Endothelial cell of umbilical vein (primary cell): Measurements from ENCODE around the gene ATAD5. TPM values are rescaled to one million over a fixed set of nuclear protein-coding genes. Genes with fewer than 3 reads are reported as not detected.

Source experiments
- BruUV-seq: library from RNA; stranded (reverse); fragments of 400-500 nt; replicated peaks from 2 replicates; lab custom pipeline; 2021; lab: Mats Ljungman, UMichigan
- CTCF ChIA-PET: fragments of 300-600, 350-600 bp; sonication (Branson Sonifier 250); formaldehyde crosslinking; loops from one replicate; lab custom pipeline; 2021; ENCODE audit warnings: antibody characterized with exemption, inconsistent platforms; lab: Charles Lee
- POLR2A ChIA-PET: fragments of 300-600, 350-600 bp; sonication (Branson Sonifier 250); formaldehyde crosslinking; loops from one replicate; lab custom pipeline; 2021; ENCODE audit warnings: antibody characterized with exemption, inconsistent platforms; lab: Charles Lee
- DNase-seq: peaks from one replicate; pipeline ENCODE4 v3.0.0-alpha.2; 2011; ENCODE audit warnings: low read depth, low spot score
- FAIRE-seq: peaks from 2 replicates; lab custom pipeline; 2011; peaks lifted over from hg19 to GRCh38; lab: Jason Lieb, UNC
- H2AFZ ChIP-seq: 2 replicates; pipeline ENCODE4 v1.6.0; 2012; ENCODE audit warnings: low read depth, low read length, control low read depth, inconsistent platforms
- H3K27ac ChIP-seq: 2 replicates; pipeline ENCODE4 v1.5.1; 2011; ENCODE audit warnings: low read depth, mild to moderate bottlenecking, control low read depth, low read length, moderate library complexity; ENCODE audit not compliant: insufficient read depth
- H3K27me3 ChIP-seq, 2 experiments: 2 replicates each; pipeline versions ENCODE4 v1.6.0 to v1.6.1; 2011; ENCODE audit warnings: low read length in 2 of 2, mixed read lengths in 1 of 2; ENCODE audit not compliant: control insufficient read depth in 2 of 2, insufficient read depth in 2 of 2
- H3K36me3 ChIP-seq, 2 experiments: 2 replicates in 1 of 2; 3 replicates in 1 of 2; pipeline ENCODE4 v1.5.1; 2011; ENCODE audit warnings: low read length in 2 of 2, mild to moderate bottlenecking in 1 of 2, moderate library complexity in 1 of 2; ENCODE audit not compliant: control insufficient read depth in 2 of 2, insufficient read depth in 2 of 2; ENCODE audit errors: extremely low read depth in 1 of 2
- H3K4me1 ChIP-seq: 3 replicates; pipeline ENCODE4 v1.5.1; 2011; ENCODE audit warnings: mild to moderate bottlenecking, low read length; ENCODE audit not compliant: control insufficient read depth, insufficient read depth; ENCODE audit errors: extremely low read depth
- H3K4me2 ChIP-seq: 2 replicates; pipeline ENCODE4 v1.6.1; 2011; ENCODE audit warnings: low read length, control low read depth, mixed read lengths; ENCODE audit not compliant: insufficient read depth
- H3K4me3 ChIP-seq, 3 experiments: fragments of 200-600 bp in 1 of 3; sonication (generic), shearing (Covaris generic) in 1 of 3; replicated peaks in 1 of 3; 2 replicates each; pipeline ENCODE4 v1.5.1; 2011 to 2016; ENCODE audit warnings: control low read depth in 3 of 3, low read length in 3 of 3, mild to moderate bottlenecking in 2 of 3, inconsistent platforms in 1 of 3, low read depth in 1 of 3, moderate library complexity in 1 of 3; ENCODE audit not compliant: insufficient read depth in 1 of 3
- H3K79me2 ChIP-seq: 2 replicates; pipeline ENCODE4 v1.6.0; 2012; ENCODE audit warnings: low read length, inconsistent platforms; ENCODE audit not compliant: control insufficient read depth, insufficient read depth
- H3K9ac ChIP-seq: replicated peaks from 2 replicates; pipeline ENCODE3; 2011; ENCODE audit warnings: low read length, control low read depth; ENCODE audit not compliant: insufficient read depth; ENCODE audit errors: extremely low read depth
- H3K9me1 ChIP-seq: replicated peaks from 3 replicates; pipeline ENCODE4 v1.6.0; 2011; ENCODE audit warnings: mild to moderate bottlenecking, low read length; ENCODE audit not compliant: control insufficient read depth, insufficient read depth; ENCODE audit errors: extremely low read depth
- H3K9me3 ChIP-seq: replicated peaks from 2 replicates; pipeline ENCODE4 v1.5.1; 2012; ENCODE audit warnings: low read length, inconsistent platforms; ENCODE audit not compliant: control insufficient read depth, insufficient read depth
- H4K20me1 ChIP-seq: replicated peaks from 2 replicates; pipeline ENCODE3; 2011; ENCODE audit warnings: mild to moderate bottlenecking, low read length; ENCODE audit not compliant: control insufficient read depth, insufficient read depth; ENCODE audit errors: extremely low read depth
- CTCF ChIP-seq, 2 donors: IDR thresholded peaks; 1 replicate in 1 of 2; 2 replicates in 1 of 2; pipeline ENCODE4 v1.5.1; 2011; ENCODE audit warnings: low read length in 2 of 2, mild to moderate bottlenecking in 2 of 2, moderate library complexity in 2 of 2, control low read depth in 1 of 2, inconsistent platforms in 1 of 2, low read depth in 1 of 2; ENCODE audit not compliant: insufficient read depth in 1 of 2; ENCODE audit errors: extremely low read depth in 1 of 2
- EZH2 ChIP-seq: IDR thresholded peaks from 2 replicates; pipeline ENCODE4 v1.6.1; 2012; ENCODE audit warnings: borderline replicate concordance, low read depth, mild to moderate bottlenecking, moderate library complexity, low read length, inconsistent platforms; ENCODE audit not compliant: severe bottlenecking
- FOS ChIP-seq: IDR thresholded peaks from 2 replicates; pipeline ENCODE4 v1.6.1; 2011; ENCODE audit warnings: mild to moderate bottlenecking, low read length, moderate library complexity, borderline replicate concordance; ENCODE audit not compliant: insufficient read depth
- GATA2 ChIP-seq: IDR thresholded peaks from 2 replicates; pipeline ENCODE4 v1.7.0; 2011; ENCODE audit warnings: low read depth, mild to moderate bottlenecking, moderate library complexity, mixed read lengths, low read length; ENCODE audit not compliant: insufficient read length, insufficient read depth
- JUN ChIP-seq: IDR thresholded peaks from 2 replicates; pipeline ENCODE4 v1.6.1; 2011; ENCODE audit warnings: borderline replicate concordance, low read depth; ENCODE audit not compliant: insufficient read length, insufficient read depth
- MYC ChIP-seq: IDR thresholded peaks from one replicate; pipeline ENCODE4 v1.6.1; 2011; ENCODE audit warnings: mild to moderate bottlenecking, low read depth, low read length
- POLR2A ChIP-seq: IDR thresholded peaks from 2 replicates; pipeline ENCODE4 v1.6.1; 2012; ENCODE audit warnings: low read depth, mild to moderate bottlenecking, control low read depth, low read length
- POLR2AphosphoS5 ChIP-seq: IDR thresholded peaks from 2 replicates; pipeline ENCODE4 v1.6.1; 2012; ENCODE audit warnings: low read depth, mild to moderate bottlenecking, control low read depth, low read length, moderate library complexity; ENCODE audit not compliant: insufficient read depth
- dilution Hi-C: fragments of 300-500 bp; cut with MboI; formaldehyde crosslinking; loops from one replicate; pipeline ENCODE4 v1.15.0; 2019; ENCODE audit warnings: low sequenced_read_pairs; ENCODE audit not compliant: extremely low pct_ligation_motif_present
- intact Hi-C: fragments of 100-400 bp; cut with micrococcal nuclease; formaldehyde crosslinking; loops from one replicate; pipeline ENCODE4 v1.10.0; 2022
- polyA plus RNA-seq, 4 experiments: library from polyadenylated mRNA; depleted of rRNA in 3 of 4; stranded (reverse) in 3 of 4; unstranded in 1 of 4; fragments of >200 nt; gene quantifications; 2 replicates each; pipeline versions ENCODE4 v1.2.1 to v1.2.3, GENCODE V29; 2011 to 2012; ENCODE audit warnings: missing spikeins in 1 of 4
- total RNA-seq: library from RNA; stranded (reverse); gene quantifications from 2 replicates; pipeline ENCODE4 v1.2.3, GENCODE V29; 2021
- TF ChIP-seq, protein P1 (sequence below): IDR thresholded peaks from 2 replicates; pipeline ENCODE4 v1.6.1; 2011; ENCODE audit not compliant: insufficient read depth, insufficient read length

ATAD5 gene
- total and polyA plus RNA-seq, 2 donors (not counting 3 experiments of a cell fraction or from before 2014, with no cell fraction given), result 0.80 to 9.4 TPM

DNA sequence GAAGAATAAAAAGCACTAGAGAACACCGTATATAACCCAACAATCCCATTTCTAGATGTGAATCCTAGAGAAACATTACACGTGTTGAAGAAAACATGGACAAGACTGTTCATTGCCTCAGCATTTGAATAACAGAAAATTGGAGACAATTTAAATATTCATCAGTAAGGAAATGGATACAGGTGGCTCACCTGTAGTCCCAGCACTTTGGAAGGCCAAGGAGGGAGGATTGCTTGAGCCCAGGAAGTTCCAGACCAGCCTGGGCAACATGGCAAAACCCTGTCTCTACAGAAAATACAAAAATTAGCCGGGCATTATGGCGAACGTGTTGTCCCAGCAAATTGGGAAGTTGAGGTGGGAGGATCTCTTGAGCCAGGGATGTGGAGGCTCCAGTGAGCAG lies 2.7 kb upstream of the ATAD5 start:
- intact Hi-C loops (no loop called here), dilution Hi-C loops (no loop called here)
- TF ChIP-seq POLR2AphosphoS5, result no peak
- TF ChIP-seq POLR2A, result no peak
- TF ChIP-seq, protein P1, sequence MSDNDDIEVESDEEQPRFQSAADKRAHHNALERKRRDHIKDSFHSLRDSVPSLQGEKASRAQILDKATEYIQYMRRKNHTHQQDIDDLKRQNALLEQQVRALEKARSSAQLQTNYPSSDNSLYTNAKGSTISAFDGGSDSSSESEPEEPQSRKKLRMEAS, result no peak
- TF ChIP-seq EZH2, result no peak
- TF ChIP-seq MYC, result no peak
- TF ChIP-seq GATA2, result no peak
- no peak for TF ChIP-seq FOS
- Histone ChIP-seq H3K79me2 (peaks cover 21% of the 10 kb centered on the region), H3K36me3 (no peaks in the 10 kb centered on the region), H3K4me3 (no peak overlapping the region), H3K4me2 (no peak overlapping the region), H3K27me3 (no peaks in the 10 kb centered on the region), H3K9me3 (no peaks in the 10 kb centered on the region), H2AFZ (no peak overlapping the region), H3K4me1 (peaks cover 18% of the 10 kb centered on the region), H3K9ac (no peak overlapping the region), H4K20me1 (no peaks in the 10 kb centered on the region), H3K27ac (no peak overlapping the region), H3K9me1 (no peaks in the 10 kb centered on the region)
- POLR2A ChIA-PET, result no interaction called here
- DNase-seq (no peak), FAIRE-seq (no peak)
- CTCF ChIA-PET, result no interaction called here
- BruUV-seq, result no TSS peak

- no peaks in the 10 kb centered on the region for H3K27me3 ChIP-seq
- H3K27ac ChIP-seq, result peak overlapping the region; percentile 60
- H3K9ac ChIP-seq, result peak overlapping the region; percentile 91
- TF ChIP-seq POLR2A (no peak), MYC (no peak), GATA2 (no peak), FOS (no peak), EZH2 (no peak), JUN (no peak), CTCF (IDR thresholded peaks at IDR 0.05; ENCODE audit: extremely low read depth in 1 of 2, insufficient read depth in 1 of 2, low read depth in 1 of 2, low read length in 2 of 2) (no peak), POLR2AphosphoS5 (no peak)
- TF ChIP-seq, protein P1, result no peak
- H2AFZ ChIP-seq, result peak overlapping the region; percentile 96
- no peaks in the 10 kb centered on the region for H4K20me1 ChIP-seq
- FAIRE-seq, result no peak
- no peaks in the 10 kb centered on the region for H3K9me1 ChIP-seq
- H3K4me3 ChIP-seq, result peak overlapping the region; percentile 62 to 72 (median 67)
- peaks cover 15% of the 10 kb centered on the region for H3K4me1 ChIP-seq
- TSS peak; percentile 40 for BruUV-seq
- intact Hi-C loops (no loop called here), dilution Hi-C loops (no loop called here)
- ChIA-PET POLR2A (interaction anchor here (0.5 to 0.6 kb wide), 2 partner anchors 10 to 423 kb away, joined by 4 read pairs; no protein-coding TSS in a partner anchor), CTCF (no interaction called here)
- peak overlapping the region; percentile 84 for H3K4me2 ChIP-seq
- H3K36me3 ChIP-seq, result no peaks in the 10 kb centered on the region
- no peaks in the 10 kb centered on the region for H3K9me3 ChIP-seq
- peaks cover 27% of the 10 kb centered on the region for H3K79me2 ChIP-seq
- DNase-seq, result no peak
Observed at GRCh38 chr17:30831257-30831656, 509 bp upstream of the ATAD5 start.
